ENCODE measurements around the gene MPZL2.

The MPZL2 gene

DNA sequence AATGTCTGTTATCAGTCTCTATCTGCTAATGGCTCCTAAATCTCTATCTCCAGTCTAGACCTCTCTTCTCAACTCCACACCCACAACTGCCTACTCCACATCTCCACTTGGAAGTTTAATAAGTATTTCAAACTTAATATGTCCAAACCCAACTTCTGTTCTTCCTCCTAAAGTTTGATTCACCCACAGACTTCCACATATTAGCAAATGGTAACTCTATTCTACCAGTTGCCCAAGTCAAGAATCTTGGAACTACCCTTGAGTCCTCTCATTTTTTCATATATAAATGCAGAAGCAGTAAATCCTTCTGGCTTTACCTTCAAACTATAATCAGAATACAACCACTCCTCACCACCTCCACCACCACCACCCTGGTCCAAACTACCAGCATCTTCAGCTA, 32.6 kb downstream of the MPZL2 start:
- TF ChIP-seq POLR2AphosphoS5 (IDR thresholded peaks at IDR 0.05; ENCODE audit: low read depth, low read length), result no peak
- no peak for TF ChIP-seq SIN3A (IDR thresholded peaks at IDR 0.05; ENCODE audit: borderline replicate concordance, insufficient read depth, low read length)
- no peak for TF ChIP-seq FOXP2 (optimal IDR thresholded peaks at IDR 0.05; ENCODE audit: borderline replicate concordance, extremely low read depth, extremely low read length, insufficient read depth)
- TF ChIP-seq, protein P1, sequence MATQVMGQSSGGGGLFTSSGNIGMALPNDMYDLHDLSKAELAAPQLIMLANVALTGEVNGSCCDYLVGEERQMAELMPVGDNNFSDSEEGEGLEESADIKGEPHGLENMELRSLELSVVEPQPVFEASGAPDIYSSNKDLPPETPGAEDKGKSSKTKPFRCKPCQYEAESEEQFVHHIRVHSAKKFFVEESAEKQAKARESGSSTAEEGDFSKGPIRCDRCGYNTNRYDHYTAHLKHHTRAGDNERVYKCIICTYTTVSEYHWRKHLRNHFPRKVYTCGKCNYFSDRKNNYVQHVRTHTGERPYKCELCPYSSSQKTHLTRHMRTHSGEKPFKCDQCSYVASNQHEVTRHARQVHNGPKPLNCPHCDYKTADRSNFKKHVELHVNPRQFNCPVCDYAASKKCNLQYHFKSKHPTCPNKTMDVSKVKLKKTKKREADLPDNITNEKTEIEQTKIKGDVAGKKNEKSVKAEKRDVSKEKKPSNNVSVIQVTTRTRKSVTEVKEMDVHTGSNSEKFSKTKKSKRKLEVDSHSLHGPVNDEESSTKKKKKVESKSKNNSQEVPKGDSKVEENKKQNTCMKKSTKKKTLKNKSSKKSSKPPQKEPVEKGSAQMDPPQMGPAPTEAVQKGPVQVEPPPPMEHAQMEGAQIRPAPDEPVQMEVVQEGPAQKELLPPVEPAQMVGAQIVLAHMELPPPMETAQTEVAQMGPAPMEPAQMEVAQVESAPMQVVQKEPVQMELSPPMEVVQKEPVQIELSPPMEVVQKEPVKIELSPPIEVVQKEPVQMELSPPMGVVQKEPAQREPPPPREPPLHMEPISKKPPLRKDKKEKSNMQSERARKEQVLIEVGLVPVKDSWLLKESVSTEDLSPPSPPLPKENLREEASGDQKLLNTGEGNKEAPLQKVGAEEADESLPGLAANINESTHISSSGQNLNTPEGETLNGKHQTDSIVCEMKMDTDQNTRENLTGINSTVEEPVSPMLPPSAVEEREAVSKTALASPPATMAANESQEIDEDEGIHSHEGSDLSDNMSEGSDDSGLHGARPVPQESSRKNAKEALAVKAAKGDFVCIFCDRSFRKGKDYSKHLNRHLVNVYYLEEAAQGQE (IDR thresholded peaks at IDR 0.05; ENCODE audit: insufficient read depth in 1 of 2, low read depth in 2 of 2, low read length in 2 of 2), result no peak
- TF ChIP-seq TAF1 (IDR thresholded peaks at IDR 0.05; ENCODE audit: borderline replicate concordance, insufficient read depth, low read length), result no peak

DNA sequence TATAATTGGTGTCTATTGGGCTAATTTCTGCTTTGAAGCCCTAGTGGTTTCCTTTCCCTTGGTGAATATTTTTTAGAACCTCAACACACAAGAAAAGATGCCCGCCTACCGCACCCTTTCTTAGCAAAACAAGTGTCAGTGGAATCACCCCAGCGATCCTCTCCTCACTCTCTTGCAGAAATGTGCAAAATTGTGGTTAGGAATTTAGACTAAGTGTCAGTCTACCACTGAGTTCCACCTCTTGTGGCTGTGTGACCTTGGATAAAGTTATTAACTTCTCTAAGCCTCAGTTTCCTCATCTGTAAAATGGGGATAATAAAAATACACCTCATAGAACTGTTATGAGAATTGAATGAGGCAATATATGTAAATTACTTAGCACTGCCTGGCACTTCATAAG, 34.0 kb downstream of the MPZL2 start:
- no peak for TF ChIP-seq TAF1 (IDR thresholded peaks at IDR 0.05; ENCODE audit: borderline replicate concordance, insufficient read depth, low read length)
- TF ChIP-seq, protein P1 (IDR thresholded peaks at IDR 0.05; ENCODE audit: insufficient read depth in 1 of 2, low read depth in 2 of 2, low read length in 2 of 2), result no peak
- TF ChIP-seq FOXP2 (optimal IDR thresholded peaks at IDR 0.05; ENCODE audit: borderline replicate concordance, extremely low read depth, extremely low read length, insufficient read depth), result no peak
- no peak for TF ChIP-seq SIN3A (IDR thresholded peaks at IDR 0.05; ENCODE audit: borderline replicate concordance, insufficient read depth, low read length)
- no peak for TF ChIP-seq POLR2AphosphoS5 (IDR thresholded peaks at IDR 0.05; ENCODE audit: low read depth, low read length)

DNA sequence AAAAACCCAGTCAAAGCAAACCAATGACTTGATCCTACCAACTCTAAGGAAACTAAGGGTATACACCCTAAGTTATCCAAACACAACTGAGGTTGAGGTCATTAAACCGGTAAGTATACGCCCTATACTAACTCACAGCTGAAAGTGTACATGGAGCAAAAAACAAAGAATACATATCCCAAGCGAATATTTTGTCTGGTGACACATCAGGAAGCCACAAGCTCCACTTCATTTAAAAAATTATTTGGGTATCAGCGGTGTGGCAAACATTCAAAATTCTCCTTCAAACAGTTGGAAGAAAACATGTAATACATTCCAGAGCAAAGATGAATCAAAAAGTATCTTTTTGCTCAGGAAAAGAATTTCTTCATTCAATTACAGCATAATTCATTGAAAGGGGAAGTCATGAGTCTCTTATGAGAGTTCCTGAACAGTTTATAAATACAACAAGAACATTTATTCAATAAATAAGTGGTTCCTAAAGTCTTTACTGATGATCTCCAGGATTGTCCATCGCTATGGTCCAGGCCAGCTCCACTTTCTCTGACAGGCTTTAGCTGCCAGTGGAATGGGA, 34.7 kb downstream of the MPZL2 start:
- TF ChIP-seq POLR2AphosphoS5 (IDR thresholded peaks at IDR 0.05; ENCODE audit: low read depth, low read length) (no peak), SIN3A (IDR thresholded peaks at IDR 0.05; ENCODE audit: borderline replicate concordance, insufficient read depth, low read length) (no peak), TAF1 (IDR thresholded peaks at IDR 0.05; ENCODE audit: borderline replicate concordance, insufficient read depth, low read length) (no peak), FOXP2 (optimal IDR thresholded peaks at IDR 0.05; ENCODE audit: borderline replicate concordance, extremely low read depth, extremely low read length, insufficient read depth) (no peak)
- TF ChIP-seq, protein P1 (IDR thresholded peaks at IDR 0.05; ENCODE audit: insufficient read depth in 1 of 2, low read depth in 2 of 2, low read length in 2 of 2), result no peak

DNA sequence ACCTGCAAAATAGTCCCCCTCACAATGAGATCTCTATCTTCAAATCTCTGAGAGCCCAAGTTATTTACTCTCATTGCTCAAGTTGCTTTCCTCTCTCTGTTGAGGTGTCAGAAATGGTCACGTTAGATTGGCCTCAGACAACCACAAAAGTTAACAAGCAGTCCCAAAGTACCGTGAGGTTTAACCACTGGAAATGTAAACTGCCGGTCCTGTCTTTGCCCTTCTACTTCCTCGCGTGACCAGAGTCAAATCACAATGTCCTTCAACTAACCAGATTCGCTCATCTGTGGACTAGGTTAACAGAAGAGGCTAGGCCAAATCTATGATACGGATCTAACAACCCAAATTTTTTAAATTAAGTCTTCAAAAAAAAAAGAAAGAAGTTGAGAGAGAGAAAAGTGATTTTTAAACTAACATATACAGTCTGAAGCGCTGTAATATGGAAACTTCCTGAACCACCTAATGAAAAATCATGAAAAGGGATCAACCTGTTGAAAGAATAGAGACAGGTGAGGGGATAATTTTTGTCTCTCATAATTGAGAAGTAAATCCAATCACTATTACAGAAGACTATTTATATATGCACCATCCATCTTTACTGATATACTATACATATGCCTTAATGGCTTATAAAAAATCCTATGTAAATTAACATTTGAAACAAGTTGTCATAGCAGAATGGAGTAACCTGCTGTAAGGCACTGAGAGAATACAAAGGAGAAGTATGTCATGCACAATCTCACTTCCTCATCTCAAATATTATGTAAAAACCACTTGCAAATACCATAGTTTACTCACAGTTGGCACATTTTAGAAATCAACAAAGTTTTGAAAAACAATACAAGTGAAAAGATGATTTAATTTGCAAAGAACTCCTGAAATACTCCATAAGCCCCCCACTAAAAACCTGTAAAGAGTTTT, 36.0 kb downstream of the MPZL2 start:
- TF ChIP-seq, protein P1 (IDR thresholded peaks at IDR 0.05; ENCODE audit: insufficient read depth in 1 of 2, low read depth in 2 of 2, low read length in 2 of 2), result no peak
- TF ChIP-seq POLR2AphosphoS5 (IDR thresholded peaks at IDR 0.05; ENCODE audit: low read depth, low read length) (no peak), SIN3A (IDR thresholded peaks at IDR 0.05; ENCODE audit: borderline replicate concordance, insufficient read depth, low read length) (no peak), TAF1 (IDR thresholded peaks at IDR 0.05; ENCODE audit: borderline replicate concordance, insufficient read depth, low read length) (no peak), FOXP2 (optimal IDR thresholded peaks at IDR 0.05; ENCODE audit: borderline replicate concordance, extremely low read depth, extremely low read length, insufficient read depth) (no peak)
